SU-DHL-6 (cell line): Measurements from ENCODE around the gene FAM171A1.

ENCODE experiments used
- CTCF ChIP-seq: fragments of 200-600 bp; sonication (generic); IDR thresholded peaks from one replicate; pipeline ENCODE4 v1.5.1; 2017; ENCODE audit warnings: antibody characterized with exemption, mild to moderate bottlenecking, low read length, moderate library complexity; ENCODE audit not compliant: insufficient read depth, poor library complexity, severe bottlenecking
- EZH2phosphoT487 ChIP-seq: fragments of 200-600 bp; sonication (generic), shearing (Covaris generic); conservative IDR thresholded peaks from 2 replicates; pipeline ENCODE4 v1.6.1; 2018; ENCODE audit warnings: mild to moderate bottlenecking, antibody characterized with exemption, low read length, moderate library complexity, mixed read lengths

DNA sequence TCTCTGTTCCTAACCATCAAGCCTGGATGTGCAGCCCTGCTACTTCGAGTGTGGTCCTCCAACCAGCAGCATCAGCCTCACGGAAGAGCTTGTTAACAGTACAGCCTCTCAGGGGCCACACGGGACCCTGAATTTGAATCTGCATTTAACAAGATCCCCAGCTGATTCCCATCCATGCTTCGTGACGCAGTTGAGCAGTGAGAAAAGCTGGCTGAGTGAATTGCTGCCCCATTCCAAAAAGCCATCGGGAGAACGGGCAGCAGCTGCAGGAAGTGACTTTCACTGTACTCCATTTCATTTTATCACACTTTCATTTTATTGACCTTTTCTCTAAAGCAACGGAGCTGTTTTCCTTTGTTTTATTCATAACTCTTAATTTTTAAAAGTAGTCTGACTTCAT, 22.5 kb downstream of the FAM171A1 start:
- no peak for TF ChIP-seq CTCF
- no peak for TF ChIP-seq EZH2phosphoT487
